Measurements from ENCODE around the gene PFN1. TPM values are rescaled to one million over a fixed set of nuclear protein-coding genes. Genes with fewer than 3 reads are reported as not detected.

The PFN1 gene
- total RNA-seq, 4 donors from 2014 or later, result 520 to 970 (median 715) TPM

GRCh38 chr17:4938688-4939545 is 9.4 kb downstream of the PFN1 start:
- Histone ChIP-seq H3K36me3 (peaks cover 18 to 57% (median 23%) of the 10 kb centered on the region in 3 donors), H3K27me3 (no peaks in the 10 kb centered on the region), H3K27ac (peak overlapping the region; percentile 89 to 97 (median 94)), H3K9me3 (no peaks in the 10 kb centered on the region), H3K4me1 (peaks cover 30 to 65% (median 34%) of the 10 kb centered on the region in 3 donors), H3K4me3 (peak overlapping the region; percentile 64 to 75 (median 72))
- intact Hi-C loops (cut with DNase I), result no loop called here
- no peak for DNase-seq
- 47 to 56% methylated on average over 10 to 14 of the region's 19 CpGs for WGBS, 2 donors
- TF ChIP-seq, protein P1, sequence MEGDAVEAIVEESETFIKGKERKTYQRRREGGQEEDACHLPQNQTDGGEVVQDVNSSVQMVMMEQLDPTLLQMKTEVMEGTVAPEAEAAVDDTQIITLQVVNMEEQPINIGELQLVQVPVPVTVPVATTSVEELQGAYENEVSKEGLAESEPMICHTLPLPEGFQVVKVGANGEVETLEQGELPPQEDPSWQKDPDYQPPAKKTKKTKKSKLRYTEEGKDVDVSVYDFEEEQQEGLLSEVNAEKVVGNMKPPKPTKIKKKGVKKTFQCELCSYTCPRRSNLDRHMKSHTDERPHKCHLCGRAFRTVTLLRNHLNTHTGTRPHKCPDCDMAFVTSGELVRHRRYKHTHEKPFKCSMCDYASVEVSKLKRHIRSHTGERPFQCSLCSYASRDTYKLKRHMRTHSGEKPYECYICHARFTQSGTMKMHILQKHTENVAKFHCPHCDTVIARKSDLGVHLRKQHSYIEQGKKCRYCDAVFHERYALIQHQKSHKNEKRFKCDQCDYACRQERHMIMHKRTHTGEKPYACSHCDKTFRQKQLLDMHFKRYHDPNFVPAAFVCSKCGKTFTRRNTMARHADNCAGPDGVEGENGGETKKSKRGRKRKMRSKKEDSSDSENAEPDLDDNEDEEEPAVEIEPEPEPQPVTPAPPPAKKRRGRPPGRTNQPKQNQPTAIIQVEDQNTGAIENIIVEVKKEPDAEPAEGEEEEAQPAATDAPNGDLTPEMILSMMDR (IDR thresholded peaks at IDR 0.05), result no peak
- TF ChIP-seq POLR2A (IDR thresholded peaks at IDR 0.05), result no peak

DNA sequence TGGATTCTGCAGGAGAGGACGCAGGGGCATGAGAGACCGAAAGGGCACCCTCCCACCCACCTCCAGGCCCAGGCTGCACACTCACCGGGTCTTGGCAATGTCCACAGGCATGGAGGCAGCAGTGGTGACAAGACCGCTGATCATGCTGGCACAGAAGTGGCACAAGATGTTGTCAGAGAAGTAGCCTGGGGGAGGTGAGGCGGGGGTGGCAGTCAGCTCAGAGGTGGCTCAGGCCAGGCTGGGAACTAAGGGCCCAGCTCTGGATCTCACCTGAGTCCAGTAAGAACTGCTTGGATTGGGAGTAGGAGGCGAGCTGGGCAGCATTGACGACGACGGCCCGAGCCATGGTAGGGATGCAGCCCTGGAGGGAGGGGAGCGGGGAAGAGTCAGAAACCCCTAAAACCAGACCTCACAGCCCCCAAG is 10.2 kb downstream of the PFN1 start:
- intact Hi-C loops (cut with DNase I), result no loop called here
- Histone ChIP-seq H3K4me1 (peaks cover 30 to 59% (median 31%) of the 10 kb centered on the region in 3 donors), H3K4me3 (no peak overlapping the region), H3K9me3 (no peaks in the 10 kb centered on the region), H3K36me3 (peaks cover 18 to 48% (median 20%) of the 10 kb centered on the region in 3 donors), H3K27me3 (no peaks in the 10 kb centered on the region), H3K27ac (peak overlapping the region in 1 of 4 donors; percentile 97)
- WGBS, 2 donors, result 82 to 96% methylated on average over 10 to 11 of the region's 11 CpGs
- no peak for TF ChIP-seq POLR2A (IDR thresholded peaks at IDR 0.05)
- TF ChIP-seq, protein P1 (IDR thresholded peaks at IDR 0.05), result no peak
- no peak for DNase-seq

DNA sequence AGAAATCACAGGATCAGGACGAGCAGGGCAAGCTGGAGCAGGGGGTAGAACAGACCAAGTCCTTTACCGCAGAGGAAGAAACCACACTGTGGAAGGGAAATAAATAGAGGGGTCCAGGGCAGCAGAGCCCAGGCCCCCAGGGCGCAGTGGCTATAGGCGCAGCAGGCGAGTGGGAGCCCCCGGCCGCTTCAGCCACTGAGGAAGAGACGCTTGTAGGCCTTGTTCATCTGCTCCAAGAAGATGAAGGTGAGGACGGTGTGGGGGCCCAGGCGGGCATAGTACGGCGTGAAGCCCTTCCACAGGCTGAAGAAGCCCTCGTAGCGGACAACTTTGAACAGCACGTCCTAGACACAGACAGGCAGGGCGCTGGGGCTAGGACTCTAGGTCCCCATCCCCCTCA is 10.8 kb downstream of the PFN1 start:
- Histone ChIP-seq H3K27ac (no peak overlapping the region), H3K4me3 (no peak overlapping the region), H3K4me1 (peaks cover 30 to 53% (median 31%) of the 10 kb centered on the region in 3 donors), H3K27me3 (no peaks in the 10 kb centered on the region), H3K9me3 (no peaks in the 10 kb centered on the region), H3K36me3 (peaks cover 15 to 43% (median 15%) of the 10 kb centered on the region in 3 donors)
- no peak for DNase-seq
- intact Hi-C loops (cut with DNase I), result no loop called here
- whole genome bisulfite sequencing, 2 donors, result 93% methylated on average over 14 to 16 of the region's 16 CpGs
- no peak for TF ChIP-seq POLR2A (IDR thresholded peaks at IDR 0.05)
- TF ChIP-seq, protein P1 (IDR thresholded peaks at IDR 0.05), result no peak

- no peak for DNase-seq
- H3K4me1 ChIP-seq, result peaks cover 25 to 42% (median 25%) of the 10 kb centered on the region in 3 donors
- peaks cover 9 to 32% (median 13%) of the 10 kb centered on the region in 3 donors for H3K36me3 ChIP-seq
- intact Hi-C loops (cut with DNase I), result no loop called here
- no peaks in the 10 kb centered on the region for H3K9me3 ChIP-seq
- H3K27ac ChIP-seq, result no peak overlapping the region
- 79 to 100% methylated on average over 1 to 2 of the region's 3 CpGs for WGBS, 2 donors
- H3K27me3 ChIP-seq, result no peaks in the 10 kb centered on the region
- no peak for TF ChIP-seq POLR2A (IDR thresholded peaks at IDR 0.05)
- TF ChIP-seq, protein P1 (IDR thresholded peaks at IDR 0.05), result no peak
- no peak overlapping the region for H3K4me3 ChIP-seq
Observed at GRCh38 chr17:4936436-4936835, 11.9 kb downstream of the PFN1 start.

- H3K27me3 ChIP-seq, result no peaks in the 10 kb centered on the region
- no peak overlapping the region for H3K4me3 ChIP-seq
- H3K9me3 ChIP-seq, result no peaks in the 10 kb centered on the region
- peaks cover 18 to 34% (median 19%) of the 10 kb centered on the region in 3 donors for H3K4me1 ChIP-seq
- intact Hi-C loops (cut with DNase I), result no loop called here
- no peak for DNase-seq
- H3K36me3 ChIP-seq, result peaks cover 9 to 32% (median 13%) of the 10 kb centered on the region in 3 donors
- no peak overlapping the region for H3K27ac ChIP-seq
- TF ChIP-seq POLR2A (IDR thresholded peaks at IDR 0.05), result no peak
- TF ChIP-seq, protein P1 (IDR thresholded peaks at IDR 0.05), result no peak
Observed at GRCh38 chr17:4935650-4936049, 12.7 kb downstream of the PFN1 start.
